HG03095 (cell line): ENCODE measurements around the gene CRTAC1.
A peak's percentile ranks its signal among the peaks of the same experiment; 100 is the strongest.

Experiments
- ATAC-seq: cut with Tn5 transposase; IDR thresholded peaks from one replicate; pipeline ENCODE4 v1.9.1; 2021; ENCODE audit warnings: moderate library complexity; ENCODE audit not compliant: unreplicated experiment

The CRTAC1 gene

GRCh38 chr10:97875391-97875790 lies 155.0 kb downstream of the CRTAC1 start:
- ATAC-seq: no peak

- no peak for ATAC-seq
These were observed 156.1 kb downstream of the CRTAC1 start for GRCh38 chr10:97874332-97874731.

- no peak for ATAC-seq
These were observed 156.9 kb downstream of the CRTAC1 start for GRCh38 chr10:97873569-97873968.

- no peak for ATAC-seq
These were observed 159.4 kb downstream of the CRTAC1 start for GRCh38 chr10:97870990-97871389.

- ATAC-seq: peak; percentile 91
These were observed 161.1 kb downstream of the CRTAC1 start for GRCh38 chr10:97869091-97870042.

GRCh38 chr10:97868134-97868685 lies 162.2 kb downstream of the CRTAC1 start:
- ATAC-seq: no peak

GRCh38 chr10:97867220-97867800 lies 163.1 kb downstream of the CRTAC1 start:
- no peak for ATAC-seq

- ATAC-seq: no peak
These were observed 163.7 kb downstream of the CRTAC1 start for GRCh38 chr10:97866524-97867219.

GRCh38 chr10:97865488-97865887 lies 164.9 kb downstream of the CRTAC1 start:
- ATAC-seq: no peak

GRCh38 chr10:97863808-97864207 lies 166.6 kb downstream of the CRTAC1 start:
- ATAC-seq: no peak

- no peak for ATAC-seq
These were observed 168.5 kb downstream of the CRTAC1 start for GRCh38 chr10:97861924-97862323.

- ATAC-seq: no peak
These were observed 169.2 kb downstream of the CRTAC1 start for GRCh38 chr10:97861097-97861750.

GRCh38 chr10:97858001-97858439 lies 172.4 kb downstream of the CRTAC1 start:
- no peak for ATAC-seq

GRCh38 chr10:97854743-97855142 lies 175.7 kb downstream of the CRTAC1 start:
- ATAC-seq: no peak

GRCh38 chr10:97852840-97853405 lies 177.5 kb downstream of the CRTAC1 start:
- ATAC-seq: no peak

- ATAC-seq: no peak
These were observed 178.1 kb downstream of the CRTAC1 start for GRCh38 chr10:97852277-97852676.

GRCh38 chr10:97851341-97852001 lies 178.9 kb downstream of the CRTAC1 start:
- no peak for ATAC-seq

- no peak for ATAC-seq
These were observed 180.0 kb downstream of the CRTAC1 start for GRCh38 chr10:97850446-97850845.

GRCh38 chr10:97849687-97850402 lies 180.6 kb downstream of the CRTAC1 start, which contains the start of gene GOLGA7B:
GOLGA7B (plus strand) TSS chr10:97849843; CDS start chr10:97850304, 461 bp downstream.
- peak; percentile 54 for ATAC-seq
